ENCODE measurements around the gene RFXANK. TPM values are rescaled to one million over a fixed set of nuclear protein-coding genes. Genes with fewer than 3 reads are reported as not detected.

RFXANK gene
- total RNA-seq, 2 donors from 2014 or later: 20.1 to 36.6 TPM

DNA sequence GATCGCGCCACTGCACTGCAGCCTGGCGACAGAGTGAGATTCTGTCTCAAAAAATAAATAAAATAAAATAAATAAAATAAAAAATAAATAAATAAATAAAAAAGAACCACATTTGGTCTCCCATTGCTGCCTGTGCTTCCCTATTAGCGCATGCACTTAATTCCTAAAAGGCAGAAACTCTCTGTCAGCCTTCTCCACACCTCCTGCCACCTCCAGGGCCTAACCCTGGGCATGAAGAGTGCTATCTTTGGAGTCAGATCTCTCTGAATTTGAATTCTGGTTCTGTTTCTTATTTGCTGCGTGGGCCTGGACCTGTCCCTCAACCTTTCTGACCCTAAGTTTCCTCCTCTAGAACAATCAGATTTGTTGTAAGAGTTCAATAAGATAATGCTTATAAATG is 31.0 kb downstream of the RFXANK start:
- H3K4me3 ChIP-seq: no peak overlapping the region
- TF ChIP-seq, protein P1, sequence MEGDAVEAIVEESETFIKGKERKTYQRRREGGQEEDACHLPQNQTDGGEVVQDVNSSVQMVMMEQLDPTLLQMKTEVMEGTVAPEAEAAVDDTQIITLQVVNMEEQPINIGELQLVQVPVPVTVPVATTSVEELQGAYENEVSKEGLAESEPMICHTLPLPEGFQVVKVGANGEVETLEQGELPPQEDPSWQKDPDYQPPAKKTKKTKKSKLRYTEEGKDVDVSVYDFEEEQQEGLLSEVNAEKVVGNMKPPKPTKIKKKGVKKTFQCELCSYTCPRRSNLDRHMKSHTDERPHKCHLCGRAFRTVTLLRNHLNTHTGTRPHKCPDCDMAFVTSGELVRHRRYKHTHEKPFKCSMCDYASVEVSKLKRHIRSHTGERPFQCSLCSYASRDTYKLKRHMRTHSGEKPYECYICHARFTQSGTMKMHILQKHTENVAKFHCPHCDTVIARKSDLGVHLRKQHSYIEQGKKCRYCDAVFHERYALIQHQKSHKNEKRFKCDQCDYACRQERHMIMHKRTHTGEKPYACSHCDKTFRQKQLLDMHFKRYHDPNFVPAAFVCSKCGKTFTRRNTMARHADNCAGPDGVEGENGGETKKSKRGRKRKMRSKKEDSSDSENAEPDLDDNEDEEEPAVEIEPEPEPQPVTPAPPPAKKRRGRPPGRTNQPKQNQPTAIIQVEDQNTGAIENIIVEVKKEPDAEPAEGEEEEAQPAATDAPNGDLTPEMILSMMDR (IDR thresholded peaks at IDR 0.05): no peak
- no peaks in the 10 kb centered on the region for H3K36me3 ChIP-seq
- DNase-seq (ENCODE audit: low spot score): no peak
- H3K9me3 ChIP-seq: no peaks in the 10 kb centered on the region
- H3K27ac ChIP-seq: no peak overlapping the region
- peaks cover 0 to 11% of the 10 kb centered on the region in 2 donors for H3K4me1 ChIP-seq
- H3K27me3 ChIP-seq: peaks cover 10% of the 10 kb centered on the region in 2 donors

DNA sequence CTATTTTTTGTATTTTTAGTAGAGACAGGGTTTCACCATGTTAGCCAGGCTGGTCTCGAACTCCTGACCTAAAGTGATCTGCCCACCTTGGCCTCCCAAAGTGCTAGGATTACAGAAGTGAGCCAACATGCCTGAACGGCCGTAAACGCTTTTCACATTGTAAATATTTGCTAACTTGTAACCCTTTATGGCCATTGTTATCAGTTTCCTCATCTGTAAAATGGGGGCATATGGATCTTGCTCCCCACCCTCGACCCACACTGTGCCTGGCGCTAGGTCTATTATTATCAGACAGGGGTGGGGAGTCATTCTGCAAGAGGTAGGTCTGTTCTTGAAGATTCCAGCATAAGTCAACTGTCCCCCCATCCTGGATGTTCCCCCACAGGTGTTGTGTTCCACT is 31.6 kb downstream of the RFXANK start:
- TF ChIP-seq, protein P1 (IDR thresholded peaks at IDR 0.05): no peak
- peaks cover 0 to 11% of the 10 kb centered on the region in 2 donors for H3K4me1 ChIP-seq
- no peaks in the 10 kb centered on the region for H3K36me3 ChIP-seq
- peaks cover 10% of the 10 kb centered on the region in 2 donors for H3K27me3 ChIP-seq
- no peak overlapping the region for H3K27ac ChIP-seq
- H3K9me3 ChIP-seq: no peaks in the 10 kb centered on the region
- DNase-seq (ENCODE audit: low spot score): no peak
- no peak overlapping the region for H3K4me3 ChIP-seq

DNA sequence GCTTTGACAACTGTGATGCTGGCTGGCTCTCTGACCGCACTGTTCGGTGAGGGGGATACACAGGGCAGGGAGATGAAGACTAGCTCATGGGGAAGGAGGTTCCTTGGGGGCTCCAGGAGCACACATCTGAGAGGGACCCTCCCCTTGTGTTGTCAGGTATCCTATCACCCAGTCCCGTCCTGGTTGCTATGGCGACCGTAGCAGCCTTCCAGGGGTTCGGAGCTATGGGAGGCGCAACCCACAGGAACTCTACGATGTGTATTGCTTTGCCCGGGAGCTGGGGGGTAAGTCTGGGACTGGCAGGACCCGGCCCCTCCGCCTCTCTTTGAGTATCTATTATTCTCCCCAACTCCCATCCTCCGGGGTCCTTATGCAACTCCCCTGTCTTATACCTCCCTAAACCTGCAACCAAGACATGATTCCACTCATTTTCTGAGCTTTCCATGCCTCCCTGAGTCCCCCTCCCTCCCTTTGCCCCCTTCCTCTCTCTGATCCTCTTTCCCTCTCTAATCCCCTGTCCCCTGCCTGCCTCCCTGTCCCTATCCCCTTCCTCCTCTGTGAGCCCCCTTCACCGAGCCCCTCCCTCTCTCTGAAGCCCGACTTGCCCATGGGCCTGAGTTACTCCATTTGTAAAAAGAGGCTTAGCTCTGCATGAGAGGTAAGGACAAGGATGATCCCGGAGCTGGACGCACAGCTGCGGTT is 32.2 kb downstream of the RFXANK start:
- Histone ChIP-seq H3K4me1 (peaks cover 0 to 11% of the 10 kb centered on the region in 2 donors), H3K27ac (no peak overlapping the region), H3K9me3 (no peaks in the 10 kb centered on the region), H3K36me3 (no peaks in the 10 kb centered on the region), H3K27me3 (peaks cover 10% of the 10 kb centered on the region in 2 donors), H3K4me3 (no peak overlapping the region)
- TF ChIP-seq, protein P1 (IDR thresholded peaks at IDR 0.05): no peak
- DNase-seq (ENCODE audit: low spot score): no peak

DNA sequence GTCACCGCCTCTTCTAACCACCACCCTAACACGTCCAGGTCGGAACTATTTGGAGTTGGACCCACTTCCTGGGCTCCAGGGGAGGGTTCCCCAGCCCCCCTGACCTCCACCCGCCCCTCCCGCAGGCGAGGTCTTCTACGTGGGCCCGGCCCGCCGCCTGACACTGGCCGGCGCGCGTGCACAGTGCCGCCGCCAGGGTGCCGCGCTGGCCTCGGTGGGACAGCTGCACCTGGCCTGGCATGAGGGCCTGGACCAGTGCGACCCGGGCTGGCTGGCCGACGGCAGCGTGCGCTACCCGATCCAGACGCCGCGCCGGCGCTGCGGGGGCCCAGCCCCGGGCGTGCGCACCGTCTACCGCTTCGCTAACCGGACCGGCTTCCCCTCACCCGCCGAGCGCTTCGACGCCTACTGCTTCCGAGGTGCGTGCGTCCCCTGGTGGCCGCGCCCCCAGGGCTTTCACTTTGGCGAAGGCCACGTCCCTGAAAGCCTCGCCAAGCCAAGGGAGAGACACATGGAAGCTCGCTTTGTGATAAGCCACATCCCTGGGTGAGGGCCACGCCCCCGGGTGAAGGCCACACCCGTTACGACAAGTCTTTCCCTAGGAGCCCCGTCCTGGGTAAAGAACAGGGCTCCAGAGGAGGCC is 32.9 kb downstream of the RFXANK start:
- Histone ChIP-seq H3K27me3 (peaks cover 10% of the 10 kb centered on the region in 2 donors), H3K4me3 (peak overlapping the region in 1 of 2 donors; percentile 41), H3K4me1 (peaks cover 0 to 11% of the 10 kb centered on the region in 2 donors), H3K27ac (no peak overlapping the region), H3K9me3 (no peaks in the 10 kb centered on the region), H3K36me3 (no peaks in the 10 kb centered on the region)
- TF ChIP-seq, protein P1 (IDR thresholded peaks at IDR 0.05): peak in 1 of 2 donors; percentile 61
- no peak for DNase-seq (ENCODE audit: low spot score)

DNA sequence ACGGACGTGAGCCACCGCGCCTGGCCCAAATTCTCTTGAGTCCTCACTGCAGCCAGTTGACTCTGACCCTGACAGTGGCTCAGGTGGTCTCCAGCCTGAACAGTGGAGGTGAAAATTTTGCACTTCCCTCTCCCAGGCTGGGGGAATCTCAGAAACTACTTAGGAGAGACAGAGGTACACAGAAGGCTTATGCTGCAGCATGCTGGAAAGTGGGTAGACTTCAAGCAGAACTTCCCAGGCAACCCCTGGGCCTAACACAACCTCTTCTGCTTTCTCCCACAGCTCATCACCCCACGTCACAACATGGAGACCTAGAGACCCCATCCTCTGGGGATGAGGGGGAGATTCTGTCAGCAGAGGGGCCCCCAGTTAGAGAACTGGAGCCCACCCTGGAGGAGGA is 34.1 kb downstream of the RFXANK start:
- Histone ChIP-seq H3K36me3 (no peaks in the 10 kb centered on the region), H3K27me3 (peaks cover 10% of the 10 kb centered on the region in 2 donors)

More for the DNA sequence above, 34.1 kb downstream of the RFXANK start:
- H3K9me3 ChIP-seq: no peaks in the 10 kb centered on the region
- H3K4me1 ChIP-seq: peaks cover 0 to 11% of the 10 kb centered on the region in 2 donors
- H3K4me3 ChIP-seq: no peak overlapping the region
- no peak for DNase-seq (ENCODE audit: low spot score)
- TF ChIP-seq, protein P1 (IDR thresholded peaks at IDR 0.05): no peak
- no peak overlapping the region for H3K27ac ChIP-seq
